Caco-2 (cell line): ENCODE measurements around the gene SGK2. TPM values are rescaled to one million over a fixed set of nuclear protein-coding genes. Genes with fewer than 3 reads are reported as not detected.
A peak's percentile ranks its signal among the peaks of the same experiment; 100 is the strongest.

Source experiments
- BruUV-seq: library from RNA; stranded (reverse); fragments of 400-500 nt; replicated peaks from 2 replicates; lab custom pipeline; 2021; lab: Mats Ljungman, UMichigan
- CTCF ChIA-PET: fragments of 300-600 bp; sonication (Branson Sonifier 250); formaldehyde crosslinking; loops from one replicate; lab custom pipeline; 2022; ENCODE audit warnings: antibody characterized with exemption; lab: Charles Lee
- POLR2A ChIA-PET: fragments of 300-600 bp; sonication (Branson Sonifier 250); formaldehyde crosslinking; loops from one replicate; lab custom pipeline; 2022; ENCODE audit warnings: antibody characterized with exemption; lab: Charles Lee
- DNase-seq, 2 experiments: peaks; one replicate each; pipeline versions ENCODE4 v3.0.0 to v3.0.0-alpha.2; 2020 to 2022
- H3K27me3 ChIP-seq: replicated peaks from 2 replicates; pipeline ENCODE4 v1.6.0; 2011; ENCODE audit warnings: low read length; ENCODE audit not compliant: control insufficient read depth, insufficient read depth
- H3K36me3 ChIP-seq: 2 replicates; pipeline ENCODE4 v1.5.1; 2011; ENCODE audit warnings: low read length; ENCODE audit not compliant: control insufficient read depth, insufficient read depth
- H3K4me1 ChIP-seq: fragments of 250-450 bp; sonication (Bioruptor Pico); 2 replicates; pipeline ENCODE4 v1.5.1; 2020; ENCODE audit warnings: mild to moderate bottlenecking
- H3K4me3 ChIP-seq: 2 replicates; pipeline ENCODE4 v1.5.1; 2011; ENCODE audit warnings: low read depth, mild to moderate bottlenecking, control low read depth, low read length
- H3K9me3 ChIP-seq: fragments of 250-450 bp; sonication (Bioruptor Pico); 2 replicates; pipeline ENCODE4 v1.5.1; 2020; ENCODE audit warnings: mild to moderate bottlenecking, moderate library complexity
- H3K27ac Mint-ChIP-seq: one replicate; pipeline ENCODE4 v1.8.0; 2022; ENCODE audit warnings: mixed read lengths; ENCODE audit not compliant: unreplicated experiment
- H3K27me3 Mint-ChIP-seq: one replicate; pipeline ENCODE4 v1.8.0; 2022; ENCODE audit warnings: mixed read lengths; ENCODE audit not compliant: insufficient read depth, unreplicated experiment
- H3K36me3 Mint-ChIP-seq: one replicate; pipeline ENCODE4 v1.8.0; 2022; ENCODE audit warnings: mild to moderate bottlenecking, mixed read lengths; ENCODE audit not compliant: insufficient read depth, unreplicated experiment
- H3K4me1 Mint-ChIP-seq: one replicate; pipeline ENCODE4 v1.8.0; 2022; ENCODE audit warnings: low read depth, mixed read lengths; ENCODE audit not compliant: unreplicated experiment
- H3K4me3 Mint-ChIP-seq: one replicate; pipeline ENCODE4 v1.8.0; 2022; ENCODE audit warnings: mild to moderate bottlenecking, moderate library complexity, mixed read lengths; ENCODE audit not compliant: unreplicated experiment
- H3K9me3 Mint-ChIP-seq: one replicate; pipeline ENCODE4 v1.8.0; 2022; ENCODE audit warnings: mixed read lengths; ENCODE audit not compliant: unreplicated experiment
- CTCF ChIP-seq, 2 experiments: fragments of 200-600 bp in 1 of 2; IDR thresholded peaks; 1 replicate in 1 of 2; 2 replicates in 1 of 2; pipeline versions ENCODE4 v1.5.1 to v1.8.0; 2011 to 2022; ENCODE audit warnings: antibody characterized with exemption in 1 of 2, control low read depth in 1 of 2, inconsistent platforms in 1 of 2, low read depth in 1 of 2, low read length in 1 of 2, mild to moderate bottlenecking in 1 of 2, moderate library complexity in 1 of 2; ENCODE audit not compliant: insufficient read depth in 1 of 2, severe bottlenecking in 1 of 2, unreplicated experiment in 1 of 2
- intact Hi-C: fragments of 100-400 bp; cut with micrococcal nuclease; formaldehyde crosslinking; loops from one replicate; pipeline ENCODE4 v1.10.0; 2022; ENCODE audit not compliant: unreplicated experiment
- total RNA-seq: library from RNA; stranded (reverse); gene quantifications from 2 replicates; pipeline ENCODE4 v1.2.3, GENCODE V29; 2022

SGK2 gene
- total RNA-seq, 1 experiment from 2014 or later = 5.2 TPM

- peaks cover 15% of the 10 kb centered on the region for H3K4me1 Mint-ChIP-seq
- intact Hi-C loops = no loop called here
Observed at GRCh38 chr20:43563429-43563828, 4.6 kb downstream of the SGK2 start.

GRCh38 chr20:43563991-43564390 is 5.2 kb downstream of the SGK2 start:
- H3K9me3 ChIP-seq = no peaks in the 10 kb centered on the region
- no peaks in the 10 kb centered on the region for H3K27me3 ChIP-seq
- H3K27ac Mint-ChIP-seq = no peak overlapping the region
- peak in 1 of 2 experiments; percentile 33 for DNase-seq
- H3K4me1 ChIP-seq = peaks cover 8% of the 10 kb centered on the region
- no peak overlapping the region for H3K4me3 ChIP-seq
- ChIA-PET CTCF (interaction anchor here (1.1 kb wide), 2 partner anchors 26 to 27 kb away, joined by 4 read pairs; partner anchors contain the start of gene IFT52), POLR2A (no interaction called here)
- intact Hi-C loops = no loop called here
- peaks cover 4% of the 10 kb centered on the region for H3K36me3 Mint-ChIP-seq
- BruUV-seq = no TSS peak
- no peaks in the 10 kb centered on the region for H3K27me3 Mint-ChIP-seq
- H3K9me3 Mint-ChIP-seq = no peaks in the 10 kb centered on the region
- H3K36me3 ChIP-seq = no peaks in the 10 kb centered on the region
- H3K4me3 Mint-ChIP-seq = no peak overlapping the region
- no peak for TF ChIP-seq CTCF (IDR thresholded peaks at IDR 0.05; ENCODE audit: insufficient read depth in 1 of 2, low read depth in 1 of 2, low read length in 1 of 2, severe bottlenecking in 1 of 2, unreplicated experiment in 1 of 2)
- H3K4me1 Mint-ChIP-seq = peaks cover 10% of the 10 kb centered on the region

More at GRCh38 chr20:43563429-43563828, 4.6 kb downstream of the SGK2 start:
- no peaks in the 10 kb centered on the region for H3K27me3 Mint-ChIP-seq
- ChIA-PET POLR2A (no interaction called here), CTCF (interaction anchor here (0.6 to 1.1 kb wide), 3 partner anchors 25 to 1047 kb away, joined by 3 to 4 read pairs (median 4); partner anchors contain the start of gene IFT52)
- no peak overlapping the region for H3K27ac Mint-ChIP-seq
- no peaks in the 10 kb centered on the region for H3K9me3 Mint-ChIP-seq
- H3K36me3 Mint-ChIP-seq = peaks cover 4% of the 10 kb centered on the region
- Histone ChIP-seq H3K27me3 (no peaks in the 10 kb centered on the region), H3K36me3 (no peaks in the 10 kb centered on the region), H3K4me3 (no peak overlapping the region), H3K9me3 (no peaks in the 10 kb centered on the region), H3K4me1 (peaks cover 14% of the 10 kb centered on the region)
- H3K4me3 Mint-ChIP-seq = no peak overlapping the region
- BruUV-seq = no TSS peak
- peak in 1 of 2 experiments; percentile 28 for DNase-seq
- TF ChIP-seq CTCF (IDR thresholded peaks at IDR 0.05; ENCODE audit: insufficient read depth in 1 of 2, low read depth in 1 of 2, low read length in 1 of 2, severe bottlenecking in 1 of 2, unreplicated experiment in 1 of 2) = peak; percentile 27 to 34

DNA sequence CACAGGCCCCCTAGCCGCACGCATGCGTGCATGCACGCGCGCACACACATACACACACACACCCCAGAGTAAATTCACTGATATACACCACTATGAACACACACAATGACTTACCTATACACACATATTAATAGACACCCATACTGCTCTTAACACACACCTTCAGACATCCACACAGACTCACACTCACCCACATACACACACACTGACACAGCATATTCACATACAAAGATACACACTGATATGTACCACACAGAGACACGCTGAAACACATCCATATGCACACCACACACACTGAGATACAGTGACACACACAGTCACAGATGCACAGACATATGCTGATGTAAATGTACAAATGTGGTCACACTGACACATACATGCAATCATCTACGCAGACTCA is 5.6 kb downstream of the SGK2 start:
- H3K27me3 Mint-ChIP-seq = no peaks in the 10 kb centered on the region
- peaks cover 3% of the 10 kb centered on the region for H3K36me3 Mint-ChIP-seq
- intact Hi-C loops = no loop called here
- no TSS peak for BruUV-seq
- H3K36me3 ChIP-seq = no peaks in the 10 kb centered on the region
- ChIA-PET CTCF (no interaction called here), POLR2A (no interaction called here)
- H3K27me3 ChIP-seq = no peaks in the 10 kb centered on the region
- peaks cover 3% of the 10 kb centered on the region for H3K4me1 ChIP-seq
- H3K9me3 Mint-ChIP-seq = no peaks in the 10 kb centered on the region
- no peaks in the 10 kb centered on the region for H3K9me3 ChIP-seq
- no peak overlapping the region for H3K27ac Mint-ChIP-seq
- H3K4me3 ChIP-seq = no peak overlapping the region
- DNase-seq = peak in 1 of 2 experiments; percentile 14
- TF ChIP-seq CTCF (IDR thresholded peaks at IDR 0.05; ENCODE audit: insufficient read depth in 1 of 2, low read depth in 1 of 2, low read length in 1 of 2, severe bottlenecking in 1 of 2, unreplicated experiment in 1 of 2) = no peak
- H3K4me1 Mint-ChIP-seq = peaks cover 5% of the 10 kb centered on the region
- no peak overlapping the region for H3K4me3 Mint-ChIP-seq
